HG03432 (cell line): ENCODE measurements around the gene MYO16.
"Not testable (repeated sequence)": the region's sequence is repeated elsewhere in the genome, so short reads cannot be mapped to it uniquely, and the experiment has no call there.

Experiments used
- ATAC-seq: cut with Tn5 transposase; IDR thresholded peaks from one replicate; pipeline ENCODE4 v1.9.1; 2021; ENCODE audit warnings: mild to moderate bottlenecking, moderate library complexity; ENCODE audit not compliant: unreplicated experiment

The MYO16 gene

DNA sequence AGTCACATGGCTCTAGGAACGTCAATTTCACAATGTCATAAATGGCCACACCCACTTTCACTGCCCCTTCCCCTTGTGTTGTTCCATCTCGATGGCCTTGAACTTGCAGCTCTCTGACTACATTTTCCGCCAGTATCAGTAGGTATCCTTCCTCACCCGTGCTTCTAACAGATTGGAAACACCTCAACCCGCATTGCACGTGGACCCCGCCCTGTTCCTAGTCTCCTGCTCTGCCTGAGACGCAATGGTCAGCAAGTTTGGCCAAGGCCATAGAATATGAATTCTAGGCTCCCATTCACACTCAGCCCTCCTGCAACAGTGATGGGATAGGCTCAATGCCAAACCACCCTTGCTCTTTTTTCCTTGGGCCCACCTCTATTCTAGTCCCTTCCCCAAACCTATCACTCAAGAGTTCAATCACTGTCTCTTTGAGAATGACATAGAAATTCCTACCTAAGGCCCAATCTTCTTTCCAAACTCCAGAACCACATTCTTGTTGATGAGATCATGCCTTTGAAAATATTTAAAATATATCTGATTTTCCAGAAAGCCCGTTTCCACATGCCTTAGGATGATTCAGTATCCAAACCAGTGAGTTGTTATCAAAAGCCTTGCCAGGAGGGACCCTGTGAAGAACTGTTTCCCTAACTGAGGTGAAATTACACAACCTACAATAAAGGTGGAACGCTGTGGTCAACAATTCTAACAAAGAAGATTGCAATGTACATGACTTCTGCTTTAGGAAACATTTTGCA is 334.6 kb downstream of the MYO16 start:
- no peak for ATAC-seq

DNA sequence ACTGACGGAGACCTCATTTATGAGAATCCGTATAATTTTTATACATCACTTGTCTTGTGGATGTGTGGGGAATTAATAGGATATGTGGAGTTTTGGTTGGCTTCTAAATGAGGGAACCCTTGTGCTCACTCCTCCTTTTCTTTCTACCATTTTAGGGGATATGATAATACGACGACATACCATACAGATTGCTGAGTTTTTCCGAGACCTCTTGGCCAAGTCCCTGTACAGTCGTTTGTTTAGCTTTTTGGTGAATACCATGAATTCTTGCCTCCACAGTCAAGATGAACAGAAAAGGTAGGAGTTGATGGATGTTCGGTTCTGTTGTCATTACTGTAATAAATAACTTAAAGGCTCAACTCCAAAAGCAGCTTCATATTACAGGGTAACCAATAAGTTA is 335.2 kb downstream of the MYO16 start:
- ATAC-seq: no peak

DNA sequence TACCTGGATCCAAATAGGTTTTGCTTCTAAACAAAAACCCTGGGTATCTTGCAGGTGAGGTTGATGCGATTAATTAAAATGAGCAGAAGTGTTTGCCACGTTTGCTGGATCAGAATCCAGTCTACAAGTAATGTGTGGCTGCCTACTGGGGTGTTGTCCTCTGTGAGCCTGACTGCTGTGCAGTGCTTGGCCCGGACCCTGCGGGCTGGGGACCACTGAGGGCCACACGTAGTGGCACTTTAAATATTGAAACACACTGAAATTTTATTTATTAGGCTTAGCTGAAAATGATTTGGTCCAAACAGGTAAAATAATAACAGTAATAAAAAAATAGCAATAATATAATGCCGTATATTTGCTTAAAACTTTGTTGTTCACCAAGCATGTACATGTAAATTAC is 338.0 kb downstream of the MYO16 start:
- ATAC-seq: no peak

DNA sequence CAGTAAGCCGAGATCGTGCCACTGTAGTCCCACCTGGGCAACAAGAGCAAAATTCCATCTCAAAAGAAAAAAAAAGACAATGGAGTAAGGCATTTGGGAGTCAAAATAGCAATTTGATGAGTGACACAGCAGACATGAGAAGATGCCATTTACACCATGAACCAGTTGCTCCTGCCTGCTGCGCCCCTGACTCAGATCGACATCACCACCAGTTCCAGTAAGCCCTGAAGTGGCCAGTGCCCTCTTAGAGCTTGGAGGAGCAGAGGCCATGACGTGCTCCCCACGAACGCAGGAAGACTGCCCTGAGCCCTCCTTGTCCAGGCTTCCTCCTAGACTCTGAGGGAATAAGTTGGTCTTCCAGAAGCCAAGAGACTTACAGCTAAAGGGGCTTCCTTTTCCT is 339.2 kb downstream of the MYO16 start:
- no peak for ATAC-seq

DNA sequence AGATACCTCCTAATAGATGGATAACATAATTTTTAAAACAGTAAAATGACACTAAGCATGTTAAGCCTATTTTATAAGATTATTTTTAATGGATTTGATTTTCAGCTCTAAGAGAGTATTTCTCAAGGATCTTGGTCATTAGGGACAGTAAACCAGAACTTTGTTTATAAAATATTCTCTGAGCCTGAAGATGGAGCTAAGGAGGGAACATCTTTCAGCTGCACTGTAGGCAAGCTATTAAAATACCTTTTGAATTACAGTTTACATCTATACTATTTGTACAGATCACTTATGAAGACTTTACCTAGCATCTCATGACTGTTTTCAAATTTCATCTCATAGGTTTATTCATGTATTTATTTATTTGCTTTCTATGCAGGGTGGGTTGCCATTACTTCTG is 345.3 kb downstream of the MYO16 start:
- no peak for ATAC-seq

DNA sequence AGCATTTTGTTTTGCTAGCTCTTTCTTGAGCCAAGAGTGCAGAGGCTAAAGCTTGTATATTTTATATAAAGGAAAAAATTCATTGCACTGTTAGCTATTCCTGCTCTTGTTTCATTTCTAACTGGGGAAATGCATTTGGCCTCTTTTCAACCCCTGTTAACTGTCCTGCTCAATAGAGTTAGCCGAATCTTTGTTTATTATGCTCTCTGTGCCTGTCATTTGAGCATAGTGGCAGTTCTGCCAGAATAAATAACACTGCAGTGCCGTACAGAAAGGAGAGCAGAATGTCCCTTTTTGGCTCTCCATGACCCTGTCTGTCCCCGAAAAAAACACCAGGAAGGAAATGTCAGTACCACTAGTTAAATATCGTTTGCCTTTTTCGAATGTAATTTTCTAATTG is 350.8 kb downstream of the MYO16 start:
- ATAC-seq: no peak

DNA sequence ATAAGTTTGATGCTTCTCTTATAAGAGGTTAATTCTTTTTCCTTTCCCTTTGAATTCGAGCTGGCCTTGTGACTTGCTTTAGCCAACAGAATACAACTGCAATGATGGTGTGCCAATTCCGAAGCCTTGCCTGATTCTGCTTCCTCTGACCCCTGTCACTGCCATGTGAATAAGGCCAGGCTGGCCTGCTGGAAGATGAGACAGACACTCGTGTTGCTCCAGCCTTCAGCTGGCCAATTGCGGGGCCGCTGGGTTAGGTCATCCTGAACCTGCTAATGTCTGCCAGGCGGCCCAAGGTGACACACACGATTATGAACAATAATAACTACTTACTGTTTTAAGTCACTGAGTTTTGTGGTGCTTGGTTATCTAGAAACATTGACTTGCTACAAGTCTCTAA is 352.0 kb downstream of the MYO16 start:
- ATAC-seq: no peak

DNA sequence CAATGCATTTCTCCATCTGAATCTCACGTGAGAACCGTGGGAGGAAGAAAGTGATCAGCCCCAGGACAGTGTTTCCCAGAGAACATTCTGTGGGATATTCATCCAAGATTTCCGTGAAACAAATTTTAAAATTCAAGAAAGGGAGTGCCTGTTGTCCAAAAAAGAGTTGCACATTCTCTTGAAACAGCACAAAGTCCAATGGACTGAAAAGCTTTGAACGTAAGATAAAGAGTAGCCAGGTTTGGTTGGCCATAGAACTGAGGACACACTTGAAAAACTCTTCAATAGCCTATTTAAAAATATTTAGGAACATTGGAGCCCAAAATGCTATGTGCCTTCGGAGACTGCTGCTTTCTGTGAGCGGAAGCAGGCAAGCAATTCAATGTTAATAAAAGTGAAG is 353.9 kb downstream of the MYO16 start:
- ATAC-seq: no peak

DNA sequence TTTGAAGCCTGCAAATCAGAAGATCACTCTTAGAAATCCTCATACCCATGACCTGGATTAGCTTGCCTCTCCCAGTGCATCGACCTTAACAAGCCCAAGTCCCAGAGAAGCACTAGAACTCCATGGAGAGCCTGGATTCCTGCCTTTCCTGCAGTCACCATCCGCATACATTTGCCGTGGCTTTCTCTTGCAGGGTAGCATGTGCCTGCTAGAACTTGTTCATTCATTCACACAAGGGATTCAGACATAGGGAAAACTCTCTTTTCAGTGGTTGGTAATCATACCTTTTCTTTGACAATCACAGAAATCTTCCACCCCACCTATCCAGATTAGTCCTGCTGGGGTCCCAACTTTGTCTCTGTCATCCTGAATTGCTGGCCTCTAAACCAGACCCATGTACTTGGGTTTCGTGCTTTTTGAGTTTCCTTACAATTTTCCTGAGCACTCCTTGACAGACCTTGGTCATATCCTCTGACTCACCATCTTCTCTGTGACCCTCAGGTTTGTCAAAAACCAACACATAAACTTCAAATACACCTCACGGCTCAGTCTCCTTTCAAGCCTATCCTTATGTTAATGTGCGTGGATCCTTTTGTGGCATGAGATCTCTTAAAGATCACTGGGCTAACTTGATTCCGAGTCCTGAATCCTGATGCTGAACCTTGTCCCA is 355.0 kb downstream of the MYO16 start:
- ATAC-seq: no peak

DNA sequence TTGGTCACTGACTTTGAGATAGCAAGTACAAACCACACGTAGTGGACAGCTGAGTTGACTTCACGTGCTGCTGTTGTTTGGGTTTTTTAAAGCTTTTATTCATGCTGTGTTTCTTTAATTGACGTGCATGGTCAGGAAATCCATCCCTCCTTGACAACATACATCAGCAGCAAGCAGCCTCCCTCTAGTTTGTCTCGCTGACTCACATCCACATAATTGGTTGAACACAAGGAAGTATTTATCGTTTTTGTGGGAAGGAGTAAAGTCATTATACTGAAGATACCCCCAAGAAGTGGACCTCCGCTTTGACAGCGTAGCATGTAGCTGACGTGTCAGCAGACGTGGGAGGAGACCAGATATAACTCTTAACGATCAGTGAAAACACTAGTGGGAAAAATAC is 355.8 kb downstream of the MYO16 start:
- no peak for ATAC-seq

DNA sequence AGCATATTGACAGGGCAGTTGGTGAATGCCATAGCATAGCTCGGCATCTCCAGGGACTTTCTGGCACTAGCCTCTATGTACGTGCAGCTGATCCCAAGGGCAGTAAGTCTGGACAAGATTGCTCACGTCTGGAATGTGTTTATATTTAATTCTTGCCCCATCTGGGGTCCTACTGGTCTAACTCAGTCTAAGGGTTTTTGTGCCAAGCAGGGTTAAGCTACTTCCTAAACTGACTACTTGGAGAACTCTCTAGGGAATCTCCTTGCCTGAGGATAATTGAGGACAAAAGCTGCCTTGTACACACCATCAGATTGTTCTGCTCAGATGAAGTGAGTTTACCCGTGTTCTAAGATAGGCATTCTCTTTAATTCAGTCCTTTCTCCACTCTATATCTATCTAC is 358.1 kb downstream of the MYO16 start:
- no peak for ATAC-seq

DNA sequence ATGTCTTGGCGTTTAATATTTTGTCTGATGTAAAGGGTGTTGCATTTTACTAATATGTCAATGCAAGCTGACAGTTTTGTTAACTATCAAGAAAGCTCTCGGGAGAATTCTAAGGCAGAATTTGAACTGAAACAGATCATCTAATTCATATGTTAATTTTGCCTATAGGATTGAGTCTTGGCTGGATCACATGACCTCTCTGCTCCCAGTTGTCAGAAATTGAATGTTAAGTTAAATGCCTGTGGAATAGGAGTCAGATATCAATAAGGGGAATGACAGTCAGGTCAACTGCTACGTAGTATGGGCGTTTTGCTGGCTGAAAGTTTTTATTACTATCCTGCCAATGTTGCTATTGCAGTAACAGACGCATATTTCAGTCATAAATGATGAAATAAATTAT is 358.5 kb downstream of the MYO16 start:
- no peak for ATAC-seq

DNA sequence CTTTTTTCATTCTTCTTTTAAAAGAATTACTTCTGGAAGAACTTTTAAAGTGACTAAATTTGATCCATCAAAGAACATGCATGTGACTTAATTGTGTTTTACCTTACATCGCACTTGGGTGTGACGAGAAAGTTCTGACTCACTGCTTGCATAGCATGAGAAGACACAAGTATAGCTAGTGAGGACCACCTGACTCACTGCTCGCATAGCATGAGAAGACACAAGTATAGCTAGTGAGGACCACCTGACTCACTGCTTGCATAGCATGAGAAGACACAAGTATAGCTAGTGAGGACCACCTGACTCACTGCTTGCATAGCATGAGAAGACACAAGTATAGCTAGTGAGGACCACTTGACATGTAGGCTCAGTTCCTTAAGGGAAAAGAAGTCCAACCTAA is 362.0 kb downstream of the MYO16 start:
- ATAC-seq: not testable (repeated sequence)

DNA sequence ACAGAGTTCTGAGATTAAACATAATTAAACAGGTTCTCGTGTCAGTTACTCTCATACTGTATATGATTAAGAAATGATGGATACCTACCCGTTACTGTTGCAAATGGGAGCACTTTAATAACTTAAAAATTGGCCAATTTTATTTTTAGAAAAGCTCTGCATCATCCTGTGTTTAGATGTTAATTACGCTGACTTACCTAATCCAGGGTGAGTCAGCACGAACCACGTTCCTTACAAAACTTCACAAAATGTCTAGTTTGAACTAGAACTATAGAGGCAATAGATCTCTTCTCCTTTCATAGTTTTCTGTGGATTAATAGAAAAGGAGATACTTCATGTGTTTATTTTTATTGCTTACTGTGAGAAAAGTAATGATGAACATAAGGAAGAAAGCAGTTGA is 363.9 kb downstream of the MYO16 start:
- no peak for ATAC-seq

DNA sequence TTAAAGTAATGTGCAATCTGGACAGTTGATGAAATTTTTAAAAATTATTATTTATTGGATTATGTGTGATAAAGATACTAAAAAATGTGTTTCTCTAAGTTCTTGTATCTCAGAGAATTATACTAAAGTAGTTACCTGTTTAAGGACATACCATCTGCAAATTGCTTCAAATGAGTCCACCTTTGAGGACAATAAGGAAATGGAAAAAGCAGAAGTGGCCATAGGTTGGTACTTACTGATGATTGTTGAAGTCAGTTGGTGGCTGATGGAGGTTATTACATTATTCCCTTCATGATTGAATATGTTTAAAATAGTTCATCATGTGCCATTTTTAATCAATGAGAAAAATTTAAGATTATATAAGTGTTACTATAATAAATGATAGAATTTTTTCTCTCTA is 367.0 kb downstream of the MYO16 start:
- ATAC-seq: no peak

DNA sequence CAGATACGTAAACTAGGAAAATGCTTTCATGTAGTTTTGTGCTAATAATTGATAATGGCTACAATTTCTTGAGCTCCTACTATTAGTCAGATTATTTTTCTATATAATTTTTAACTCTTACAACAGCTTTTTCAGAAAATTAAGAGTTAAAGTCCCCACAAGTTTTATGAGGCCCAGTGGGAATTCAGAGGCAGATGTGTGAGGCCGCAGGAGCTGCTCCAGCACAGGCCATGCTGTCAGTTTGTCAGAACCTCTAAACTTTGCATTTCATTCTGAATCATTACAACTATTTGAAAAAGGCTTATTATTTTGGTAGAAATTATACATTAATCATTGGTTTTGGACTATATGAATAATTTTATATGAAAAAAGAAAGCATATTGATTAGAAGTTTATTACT is 370.8 kb downstream of the MYO16 start:
- no peak for ATAC-seq

DNA sequence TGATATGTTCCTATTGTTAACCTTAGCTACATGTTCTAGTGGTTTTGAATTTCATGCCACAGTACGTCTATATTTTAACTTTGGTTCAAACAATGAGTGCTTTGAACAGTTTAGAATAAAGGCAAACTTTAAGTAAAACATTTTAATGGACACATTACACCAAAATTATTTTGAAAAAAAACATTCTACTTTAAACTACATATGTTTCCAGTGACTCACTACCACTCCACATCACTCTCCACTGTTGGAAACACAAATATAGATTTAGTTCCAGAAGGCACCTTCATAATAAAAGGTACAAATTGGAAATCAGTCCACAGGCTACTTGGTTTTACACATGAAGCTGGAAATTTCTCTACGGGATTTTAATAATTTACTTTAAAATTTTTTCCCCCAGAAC is 373.5 kb downstream of the MYO16 start:
- no peak for ATAC-seq

DNA sequence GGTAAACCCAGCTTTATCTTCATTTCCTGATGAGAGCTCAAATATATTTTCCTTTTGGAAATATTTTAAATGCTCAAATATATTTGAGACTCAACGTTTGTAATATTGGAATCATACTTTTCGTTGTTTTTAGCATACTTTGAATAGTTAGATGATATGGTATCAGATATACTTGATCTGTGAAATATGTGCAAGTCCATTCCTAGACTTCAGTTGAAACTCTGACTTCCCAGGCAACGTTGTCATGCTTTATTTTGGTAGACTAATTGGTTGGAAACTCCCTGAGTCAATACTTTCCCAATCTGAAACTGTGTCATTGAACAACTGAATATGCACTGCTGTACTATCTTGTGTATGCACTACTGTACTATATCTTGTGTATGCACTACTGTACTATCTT is 378.5 kb downstream of the MYO16 start:
- no peak for ATAC-seq

DNA sequence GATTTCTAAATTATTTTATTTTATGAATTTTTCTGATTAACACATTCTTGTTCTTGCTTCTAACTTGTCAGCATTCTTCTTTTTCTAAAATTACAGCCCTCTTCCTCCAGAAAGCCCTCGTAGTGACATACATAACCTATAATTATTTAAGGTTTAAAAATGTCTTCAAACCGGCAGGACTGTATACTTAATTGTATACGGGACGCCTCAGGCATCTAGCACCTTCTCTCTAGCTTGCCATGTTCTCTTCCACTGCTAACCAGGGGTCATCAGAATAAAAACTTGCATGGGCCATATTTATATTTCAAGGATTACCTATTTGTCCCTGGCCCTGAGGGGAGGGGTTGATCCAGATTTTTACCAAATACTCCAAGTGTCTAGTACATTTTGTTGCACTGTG is 380.3 kb downstream of the MYO16 start:
- no peak for ATAC-seq

DNA sequence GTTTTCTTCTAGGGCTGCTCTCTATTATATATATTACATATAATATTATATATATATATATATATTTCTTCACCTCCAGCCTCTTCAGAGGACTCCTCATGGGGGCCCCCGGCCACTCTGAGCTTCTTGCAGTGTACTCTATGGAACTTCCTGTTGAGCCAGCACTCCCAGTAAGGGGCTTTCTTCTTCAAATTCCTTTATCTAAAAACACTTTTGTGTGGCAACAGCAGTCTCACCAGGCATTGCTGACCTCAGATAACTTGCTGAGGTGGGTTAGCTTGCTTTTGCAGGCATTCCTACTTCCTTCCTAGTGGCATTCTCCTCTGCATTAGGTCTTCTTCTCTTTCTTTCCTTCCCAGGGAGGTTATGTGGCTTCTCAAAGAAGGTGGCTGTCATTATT is 381.5 kb downstream of the MYO16 start:
- no peak for ATAC-seq

DNA sequence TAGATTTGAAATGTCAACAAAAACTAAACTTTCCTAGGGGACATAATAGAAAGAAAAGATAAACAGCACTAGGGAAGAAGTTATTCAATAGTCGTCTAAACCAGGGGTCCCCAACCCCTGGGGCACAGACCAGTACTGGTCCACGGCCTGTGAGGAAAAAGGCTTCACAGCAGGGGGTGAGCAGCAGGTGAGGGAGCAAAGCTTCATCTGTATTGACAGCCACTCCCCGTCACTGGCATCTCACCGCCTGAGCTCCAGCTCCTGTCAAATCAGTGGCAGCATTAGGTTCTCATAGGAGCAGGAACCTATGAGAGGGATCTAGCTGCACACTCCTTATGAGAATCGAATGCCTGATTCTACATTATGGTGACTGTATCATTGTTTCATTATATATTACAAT is 382.7 kb downstream of the MYO16 start:
- ATAC-seq: no peak

DNA sequence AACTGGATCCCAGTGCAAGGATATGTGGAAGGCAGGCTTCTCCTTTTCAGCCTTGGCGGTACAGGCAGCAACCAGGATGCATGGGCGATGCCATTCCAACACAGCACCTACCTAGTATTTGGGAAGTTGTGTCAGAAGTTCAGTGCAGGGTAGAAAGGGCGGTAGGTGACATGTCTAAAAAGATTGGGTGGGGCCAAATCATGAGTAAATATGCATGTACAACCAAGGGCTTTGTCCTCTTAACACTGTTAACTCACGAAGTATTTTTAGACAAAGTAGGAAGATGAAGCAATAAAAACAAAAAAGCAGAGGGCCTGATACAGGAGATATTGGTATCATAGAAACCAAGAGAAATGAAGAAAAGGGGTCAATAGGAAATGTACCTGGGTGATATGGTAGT is 392.1 kb downstream of the MYO16 start:
- ATAC-seq: no peak

DNA sequence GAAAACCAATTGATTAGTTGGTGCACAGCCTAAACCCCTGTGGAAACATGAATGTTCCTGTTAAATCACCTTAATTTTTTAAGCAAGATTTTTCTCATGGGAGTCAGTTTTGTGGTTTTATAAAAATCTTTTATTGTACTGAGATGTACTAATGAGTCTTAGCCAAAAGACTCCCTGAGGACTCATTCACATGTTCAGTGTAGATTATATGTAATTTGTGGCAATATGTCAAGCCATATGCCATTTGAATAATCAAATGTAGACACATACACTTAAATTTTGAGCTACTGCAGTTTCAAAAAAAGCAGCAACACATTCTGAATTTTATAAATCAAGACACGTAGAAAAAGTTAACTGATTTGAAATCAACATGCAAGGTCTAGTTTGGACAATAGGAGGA is 395.2 kb downstream of the MYO16 start:
- ATAC-seq: no peak
